ENCODE data around the gene CCNI. TPM values are rescaled to one million over a fixed set of nuclear protein-coding genes. Genes with fewer than 3 reads are reported as not detected.
"Not testable (repeated sequence)": the region's sequence is repeated elsewhere in the genome, so short reads cannot be mapped to it uniquely, and the experiment has no call there.

The CCNI gene
- total RNA-seq, 6 experiments from 2014 or later, result 54.3 to 87.7 (median 68.6) TPM

DNA sequence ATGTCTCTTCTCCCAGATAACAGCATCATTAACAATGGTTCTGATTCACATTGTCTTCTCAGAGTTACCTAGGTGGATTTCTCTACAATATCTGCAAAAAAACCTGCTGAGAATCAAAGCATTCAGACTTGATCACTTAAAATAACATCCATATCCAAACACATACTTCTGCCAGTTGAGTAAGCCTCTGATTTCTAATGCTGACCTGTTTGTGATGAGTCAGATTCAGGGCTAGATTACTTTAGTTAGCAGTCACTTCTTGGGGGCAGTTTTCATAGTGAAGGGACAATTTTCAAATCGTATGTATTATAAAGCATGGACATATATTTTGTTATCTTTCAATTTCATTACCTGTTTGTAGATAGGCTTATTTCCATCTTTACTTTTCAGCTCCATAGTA is 35.5 kb downstream of the CCNI start:
- Histone ChIP-seq H3K4me1 (peaks cover 0 to 26% (median 13%) of the 10 kb centered on the region in 4 donors), H3K27me3 (no peaks in the 10 kb centered on the region), H3K4me3 (no peak overlapping the region), H3K36me3 (peaks cover 0 to 5% (median 0%) of the 10 kb centered on the region in 4 donors), H3K27ac (no peak overlapping the region), H3K9me3 (no peaks in the 10 kb centered on the region)
- no peak for DNase-seq
- intact Hi-C loops (cut with DNase I), result no loop called here
- peak in 1 of 4 donors; percentile 29 for ATAC-seq
- TF ChIP-seq POLR2A (IDR thresholded peaks at IDR 0.05), result no peak
- TF ChIP-seq, protein P1, sequence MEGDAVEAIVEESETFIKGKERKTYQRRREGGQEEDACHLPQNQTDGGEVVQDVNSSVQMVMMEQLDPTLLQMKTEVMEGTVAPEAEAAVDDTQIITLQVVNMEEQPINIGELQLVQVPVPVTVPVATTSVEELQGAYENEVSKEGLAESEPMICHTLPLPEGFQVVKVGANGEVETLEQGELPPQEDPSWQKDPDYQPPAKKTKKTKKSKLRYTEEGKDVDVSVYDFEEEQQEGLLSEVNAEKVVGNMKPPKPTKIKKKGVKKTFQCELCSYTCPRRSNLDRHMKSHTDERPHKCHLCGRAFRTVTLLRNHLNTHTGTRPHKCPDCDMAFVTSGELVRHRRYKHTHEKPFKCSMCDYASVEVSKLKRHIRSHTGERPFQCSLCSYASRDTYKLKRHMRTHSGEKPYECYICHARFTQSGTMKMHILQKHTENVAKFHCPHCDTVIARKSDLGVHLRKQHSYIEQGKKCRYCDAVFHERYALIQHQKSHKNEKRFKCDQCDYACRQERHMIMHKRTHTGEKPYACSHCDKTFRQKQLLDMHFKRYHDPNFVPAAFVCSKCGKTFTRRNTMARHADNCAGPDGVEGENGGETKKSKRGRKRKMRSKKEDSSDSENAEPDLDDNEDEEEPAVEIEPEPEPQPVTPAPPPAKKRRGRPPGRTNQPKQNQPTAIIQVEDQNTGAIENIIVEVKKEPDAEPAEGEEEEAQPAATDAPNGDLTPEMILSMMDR (IDR thresholded peaks at IDR 0.05), result no peak
- 94% methylated on average over 1 of the region's 1 CpG for WGBS (ENCODE audit: insufficient coverage, low coverage, low lambda C conversion rate, missing lambda C conversion rate)

DNA sequence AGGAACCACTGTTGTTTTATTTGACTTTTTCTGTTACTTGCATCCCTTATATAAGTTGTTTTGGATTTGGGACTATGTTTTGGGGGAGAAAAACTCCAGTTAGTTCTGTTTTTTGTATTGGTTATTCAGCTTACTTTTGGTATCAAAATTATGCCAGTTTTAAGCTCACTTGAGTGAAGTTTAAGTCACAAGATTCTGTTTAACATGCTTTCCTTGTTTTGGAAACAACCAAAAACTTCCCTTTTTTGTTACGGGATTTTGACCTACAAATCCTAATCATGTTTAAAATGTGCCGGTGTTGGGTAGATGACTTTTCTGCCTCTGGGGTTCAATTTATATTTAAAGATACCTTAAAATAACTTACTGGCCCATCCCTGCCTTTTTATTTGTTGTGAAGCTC is 36.0 kb downstream of the CCNI start:
- H3K27me3 ChIP-seq, result no peaks in the 10 kb centered on the region
- no peak for DNase-seq
- H3K9me3 ChIP-seq, result no peaks in the 10 kb centered on the region
- WGBS (ENCODE audit: insufficient coverage, low coverage, low lambda C conversion rate, missing lambda C conversion rate), result 89% methylated on average over 2 of the region's 2 CpGs
- no peak overlapping the region for H3K4me3 ChIP-seq
- TF ChIP-seq, protein P1 (IDR thresholded peaks at IDR 0.05), result no peak
- TF ChIP-seq POLR2A (IDR thresholded peaks at IDR 0.05), result no peak
- peaks cover 0 to 21% (median 11%) of the 10 kb centered on the region in 4 donors for H3K4me1 ChIP-seq
- H3K36me3 ChIP-seq, result peaks cover 0 to 10% (median 2%) of the 10 kb centered on the region in 4 donors
- no peak for ATAC-seq
- intact Hi-C loops (cut with DNase I), result no loop called here
- no peak overlapping the region for H3K27ac ChIP-seq

DNA sequence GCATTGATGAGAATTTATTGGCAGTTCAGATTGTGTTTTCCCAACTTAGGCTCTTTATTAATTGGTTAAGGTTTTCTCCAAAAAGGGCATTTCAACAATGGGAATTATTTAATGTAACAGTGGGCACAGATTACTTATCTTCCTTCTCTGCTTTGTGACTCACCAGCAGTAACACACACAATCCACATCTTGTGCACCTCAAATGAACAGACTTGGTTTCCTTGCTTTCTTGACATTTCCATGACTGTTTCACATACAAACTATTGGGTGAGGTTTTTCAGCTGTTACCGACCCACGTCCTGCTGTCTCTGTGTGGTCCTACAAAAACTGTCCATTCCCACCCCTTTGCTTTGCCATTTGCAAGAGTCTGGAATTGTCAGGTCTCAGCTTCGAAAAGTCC is 38.1 kb downstream of the CCNI start:
- TF ChIP-seq, protein P1 (IDR thresholded peaks at IDR 0.05), result no peak
- no peak for TF ChIP-seq POLR2A (IDR thresholded peaks at IDR 0.05)
- H3K4me1 ChIP-seq, result peaks cover 0 to under 1% (median 0%) of the 10 kb centered on the region in 4 donors
- H3K27ac ChIP-seq, result no peak overlapping the region
- DNase-seq (no peak), ATAC-seq (no peak)
- peaks cover 0 to 19% (median 5%) of the 10 kb centered on the region in 4 donors for H3K36me3 ChIP-seq
- 94% methylated on average over 3 of the region's 3 CpGs for WGBS (ENCODE audit: insufficient coverage, low coverage, low lambda C conversion rate, missing lambda C conversion rate)
- H3K4me3 ChIP-seq, result no peak overlapping the region
- H3K9me3 ChIP-seq, result no peaks in the 10 kb centered on the region
- intact Hi-C loops (cut with DNase I), result no loop called here
- no peaks in the 10 kb centered on the region for H3K27me3 ChIP-seq

DNA sequence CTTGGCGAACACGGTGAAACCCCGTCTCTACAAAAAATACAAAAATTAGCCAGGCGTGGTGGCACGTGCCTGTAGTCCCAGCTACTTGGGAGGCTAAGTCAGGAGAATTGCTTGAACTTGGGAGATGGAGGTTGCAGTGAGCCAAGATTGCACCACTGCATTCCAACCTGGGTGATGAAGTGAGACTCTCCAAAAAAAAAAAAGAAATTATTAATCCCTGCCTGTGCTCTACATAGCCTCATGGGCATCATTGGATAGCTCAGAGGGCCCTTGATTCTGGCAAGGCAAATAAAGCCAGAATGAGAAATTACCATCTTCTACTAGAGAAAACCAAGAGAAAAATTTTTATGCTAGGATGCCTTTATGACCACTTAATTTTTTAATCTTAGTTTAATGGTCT is 38.6 kb downstream of the CCNI start:
- intact Hi-C loops (cut with DNase I); H3K27ac ChIP-seq; H3K27me3 ChIP-seq; ATAC-seq; H3K9me3 ChIP-seq; H3K4me1 ChIP-seq; DNase-seq; H3K4me3 ChIP-seq: not testable (repeated sequence)
- WGBS (ENCODE audit: insufficient coverage, low coverage, low lambda C conversion rate, missing lambda C conversion rate), result 100% methylated on average over 5 of the region's 5 CpGs
- peaks cover 0 to 19% (median 5%) of the 10 kb centered on the region in 4 donors for H3K36me3 ChIP-seq

DNA sequence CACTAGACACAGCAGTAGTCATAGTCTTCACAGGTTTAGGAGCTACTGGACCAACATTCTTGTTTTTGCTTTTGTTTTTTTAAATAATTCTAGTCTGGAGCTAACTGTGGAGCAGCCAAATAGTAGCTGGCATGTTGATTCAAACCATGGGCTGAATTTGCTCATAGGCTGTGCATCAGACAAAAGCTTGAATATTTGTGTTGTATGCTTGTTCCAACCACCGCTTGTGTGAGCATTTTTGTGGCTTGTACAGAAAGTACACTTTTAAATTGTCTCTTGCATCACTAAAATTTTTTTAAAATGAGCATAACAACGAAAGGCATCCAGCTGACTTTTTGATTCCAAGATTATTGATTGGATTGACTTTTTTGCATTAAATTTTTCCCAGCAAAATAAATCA is 39.6 kb downstream of the CCNI start:
- H3K36me3 ChIP-seq, result peaks cover 0 to 24% (median 5%) of the 10 kb centered on the region in 4 donors
- TF ChIP-seq POLR2A (IDR thresholded peaks at IDR 0.05), result no peak
- TF ChIP-seq, protein P1 (IDR thresholded peaks at IDR 0.05), result no peak
- no peak for ATAC-seq
- H3K4me3 ChIP-seq, result no peak overlapping the region
- H3K27ac ChIP-seq, result no peak overlapping the region
- H3K9me3 ChIP-seq, result no peaks in the 10 kb centered on the region
- no peaks in the 10 kb centered on the region for H3K27me3 ChIP-seq
- DNase-seq, result no peak
- H3K4me1 ChIP-seq, result no peaks in the 10 kb centered on the region
- intact Hi-C loops (cut with DNase I), result no loop called here
- 93% methylated on average over 2 of the region's 2 CpGs for WGBS (ENCODE audit: insufficient coverage, low coverage, low lambda C conversion rate, missing lambda C conversion rate)
